ENCODE results near the gene PROSER2.
"Not testable (repeated sequence)": the region's sequence is repeated elsewhere in the genome, so short reads cannot be mapped to it uniquely, and the experiment has no call there.

PROSER2 gene

DNA sequence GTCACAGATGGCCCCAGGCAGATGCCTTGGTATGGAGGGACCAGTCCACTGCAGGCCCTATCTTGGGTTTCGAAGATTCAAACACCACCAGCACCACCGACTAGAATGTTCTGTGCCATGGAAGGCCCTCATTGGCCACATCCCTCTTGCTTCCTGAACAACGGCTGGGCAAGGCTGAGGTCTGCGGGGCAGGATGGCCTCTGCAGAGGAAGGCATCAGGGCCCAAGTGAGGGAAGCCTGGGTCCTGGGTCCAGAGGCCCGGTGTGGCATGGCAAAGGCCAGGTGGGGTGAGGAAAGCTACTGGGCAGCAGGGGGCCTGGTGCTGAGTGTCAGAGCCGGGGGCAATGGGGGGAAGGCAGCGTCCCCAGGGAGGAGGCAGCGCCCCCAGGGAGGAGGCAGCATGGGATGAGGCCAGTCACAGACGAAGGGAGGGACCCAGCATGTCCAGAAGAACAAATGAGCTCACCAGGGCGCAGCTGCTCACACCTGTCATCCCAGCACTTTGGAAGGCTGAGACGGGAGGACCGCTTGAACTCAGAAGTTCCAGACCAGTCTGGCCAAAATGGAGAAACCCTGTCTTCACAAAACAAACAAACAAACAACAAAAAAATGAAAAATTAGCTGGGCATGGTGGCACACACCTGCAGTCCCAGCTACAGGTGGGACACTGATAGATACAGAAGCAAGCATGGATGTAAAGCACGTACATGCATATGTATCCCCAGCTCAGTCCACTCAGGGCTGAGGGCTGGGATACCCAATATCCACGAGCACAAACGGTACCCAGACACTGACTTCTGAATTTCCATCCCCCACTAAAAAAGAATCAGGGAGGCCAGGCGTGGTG lies 64.4 kb downstream of the PROSER2 start:
- no peak for DNase-seq

DNA sequence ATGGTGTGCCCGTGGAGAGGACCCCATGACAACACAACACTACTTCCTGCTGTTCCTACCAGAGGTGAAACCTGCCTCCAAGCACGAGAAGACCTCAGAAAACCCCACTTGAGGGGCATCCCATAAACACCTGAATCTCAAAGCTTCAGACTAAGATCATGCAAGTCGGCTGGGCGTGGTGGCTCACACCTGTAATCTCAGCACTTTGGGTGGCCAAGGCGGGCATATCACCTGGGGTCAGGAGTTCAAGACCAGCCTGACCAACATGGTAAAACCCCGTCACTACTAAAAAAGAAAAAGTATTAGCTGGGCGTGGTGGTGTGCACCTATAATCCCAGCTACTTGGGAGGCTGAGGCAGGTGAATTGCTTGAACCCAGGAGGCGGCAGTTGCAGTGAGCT lies 66.1 kb downstream of the PROSER2 start:
- not testable (repeated sequence) for DNase-seq

DNA sequence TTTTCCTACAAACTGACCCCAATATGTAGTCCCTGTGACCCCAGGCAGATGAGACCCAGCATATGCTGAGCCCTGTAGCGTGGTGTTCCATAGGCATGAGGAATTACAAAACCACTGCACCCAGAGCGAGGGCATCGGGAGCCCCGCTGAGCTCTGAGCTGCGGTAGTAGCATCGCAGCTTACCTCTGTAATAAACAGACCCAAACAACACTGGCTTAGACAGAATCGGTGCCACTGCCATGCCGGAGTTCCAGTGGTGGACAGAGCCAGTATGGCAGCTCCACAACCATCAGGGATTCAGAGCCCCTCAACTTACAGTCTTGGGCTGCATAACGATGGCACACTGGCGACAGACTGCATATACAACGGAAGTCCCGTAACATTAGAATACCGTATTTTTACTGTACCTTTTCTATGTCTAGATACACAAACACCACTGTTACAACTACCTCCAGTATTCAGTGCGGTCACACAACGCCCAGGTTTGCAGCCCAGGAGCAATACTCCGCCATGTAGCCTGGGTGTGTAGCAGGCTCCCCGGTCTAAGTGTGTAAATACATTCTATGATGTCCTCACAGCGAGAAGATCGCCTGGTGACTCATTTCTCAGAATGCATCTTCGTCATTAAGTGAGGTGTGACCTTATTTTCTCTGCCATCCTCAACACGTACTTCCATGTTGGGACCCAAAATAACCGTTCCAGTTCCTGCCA lies 68.8 kb downstream of the PROSER2 start:
- no peak for DNase-seq

GRCh38 chr10:11893749-11894278 lies 70.7 kb downstream of the PROSER2 start:
- no peak for DNase-seq

- no peak for DNase-seq
Measured at GRCh38 chr10:11894381-11895107, 71.4 kb downstream of the PROSER2 start.

DNA sequence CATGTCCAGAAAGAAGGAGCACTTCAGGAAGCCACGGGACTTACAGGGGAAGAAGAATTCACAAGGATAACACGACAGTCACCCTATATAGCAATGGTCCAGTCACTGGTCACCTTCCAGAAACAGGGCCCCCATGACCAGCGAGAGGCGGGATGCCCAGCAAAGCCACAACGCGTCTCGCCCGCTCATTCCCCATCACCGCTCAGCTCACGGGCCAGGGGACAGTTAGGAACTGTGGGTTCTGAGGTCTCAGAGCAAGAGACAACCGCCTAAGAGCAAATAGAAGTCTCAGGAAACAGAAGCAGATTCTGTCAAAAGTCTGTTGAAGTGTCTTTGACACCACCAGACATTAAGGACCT lies 71.9 kb downstream of the PROSER2 start:
- no peak for DNase-seq

DNA sequence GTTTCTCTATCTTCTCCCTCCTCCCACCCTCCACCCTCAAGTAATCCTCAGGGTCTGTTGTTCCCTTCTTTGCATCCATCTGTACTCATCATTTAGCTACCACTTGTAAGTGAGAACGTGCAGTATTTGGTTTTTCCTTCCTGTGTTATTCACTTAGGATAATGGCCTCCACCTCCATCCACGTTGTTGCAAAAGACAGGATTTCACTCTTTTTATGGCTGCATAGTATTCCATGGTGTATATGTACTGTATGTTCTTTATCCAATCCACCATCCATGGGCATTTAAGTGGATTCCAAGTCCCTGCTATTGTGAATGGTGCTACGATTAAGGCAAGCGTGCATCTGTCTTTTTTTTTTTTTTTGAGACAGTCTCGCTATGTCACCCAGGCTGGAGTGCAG lies 72.4 kb downstream of the PROSER2 start:
- no peak for DNase-seq

GRCh38 chr10:11896549-11897200 lies 73.5 kb downstream of the PROSER2 start:
- no peak for DNase-seq

DNA sequence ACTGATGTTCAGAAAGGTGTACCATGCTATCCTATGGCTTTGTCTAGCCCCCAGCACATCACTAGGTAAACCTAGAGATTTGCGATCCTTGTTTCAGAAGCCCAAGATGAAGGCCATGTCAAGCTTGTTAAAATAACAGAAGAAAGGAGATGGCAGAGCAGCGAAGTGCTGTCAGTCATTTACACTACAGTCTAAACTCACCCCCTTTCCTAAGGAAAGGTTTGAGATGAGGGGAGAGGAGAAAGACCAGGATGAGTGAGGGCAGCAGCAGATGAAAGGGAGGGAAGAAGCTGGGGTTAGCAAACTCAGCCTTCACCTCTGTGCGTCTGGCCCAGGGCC lies 74.8 kb downstream of the PROSER2 start:
- no peak for DNase-seq

- DNase-seq, result peak in 1 of 2 experiments; percentile 31
Measured at GRCh38 chr10:11898372-11899066, 75.4 kb downstream of the PROSER2 start.

GRCh38 chr10:11899067-11899876 lies 76.1 kb downstream of the PROSER2 start:
- no peak for DNase-seq

GRCh38 chr10:11901036-11901301 lies 77.8 kb downstream of the PROSER2 start:
- DNase-seq, result no peak

GRCh38 chr10:11901454-11901832 lies 78.3 kb downstream of the PROSER2 start:
- no peak for DNase-seq

DNA sequence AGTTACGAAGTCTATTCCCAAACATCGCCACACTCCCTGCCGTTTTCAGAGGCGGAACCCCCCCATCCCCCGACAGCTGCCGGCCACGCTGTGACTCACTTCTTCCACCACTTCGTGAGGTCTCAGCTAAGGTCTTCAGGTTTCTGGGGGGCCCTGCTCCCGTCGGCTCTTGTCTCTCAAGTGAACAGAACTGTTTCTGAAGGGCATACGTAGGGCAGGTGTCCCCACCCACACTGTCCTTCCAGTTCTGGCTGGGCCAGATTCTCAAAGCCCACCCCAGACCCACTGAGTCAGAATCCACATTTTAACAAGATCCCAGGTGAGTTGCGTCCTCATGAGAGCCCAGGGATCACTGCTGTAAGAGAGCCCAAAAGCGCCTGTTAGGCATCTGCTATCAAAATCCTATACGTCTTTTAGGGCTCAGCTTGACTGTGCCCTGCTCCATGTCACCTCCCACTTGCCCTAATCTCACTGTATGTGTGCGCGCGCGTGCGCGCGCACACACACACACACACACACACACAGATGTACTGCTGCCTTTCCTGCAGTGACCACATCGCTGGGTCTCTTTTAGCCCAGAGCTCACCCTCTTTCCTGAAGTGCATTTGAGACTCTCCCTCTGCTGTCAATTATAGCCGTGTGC lies 78.8 kb downstream of the PROSER2 start:
- no peak for DNase-seq

DNA sequence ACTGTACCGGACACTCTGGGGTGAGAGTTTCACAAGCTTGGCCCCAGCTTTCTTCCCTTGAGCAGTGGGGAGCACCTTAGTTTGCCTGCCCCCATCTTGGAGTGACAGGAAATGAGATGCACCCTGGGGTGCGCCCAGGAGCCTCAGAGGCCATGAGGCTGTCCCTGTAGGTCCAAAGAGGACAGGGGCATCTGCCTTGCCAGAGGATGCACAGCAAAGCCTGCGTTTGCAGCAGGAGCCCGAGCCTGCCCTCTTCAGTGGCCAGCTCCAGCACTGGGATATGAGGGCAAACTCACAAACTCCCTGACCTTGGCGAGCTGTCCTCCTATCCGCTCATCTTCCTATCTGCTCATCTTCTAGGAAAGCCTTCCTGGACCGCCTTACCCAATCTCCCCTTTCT lies 79.5 kb downstream of the PROSER2 start:
- no peak for DNase-seq

GRCh38 chr10:11906714-11907113 lies 83.6 kb downstream of the PROSER2 start:
- no peak for DNase-seq

DNA sequence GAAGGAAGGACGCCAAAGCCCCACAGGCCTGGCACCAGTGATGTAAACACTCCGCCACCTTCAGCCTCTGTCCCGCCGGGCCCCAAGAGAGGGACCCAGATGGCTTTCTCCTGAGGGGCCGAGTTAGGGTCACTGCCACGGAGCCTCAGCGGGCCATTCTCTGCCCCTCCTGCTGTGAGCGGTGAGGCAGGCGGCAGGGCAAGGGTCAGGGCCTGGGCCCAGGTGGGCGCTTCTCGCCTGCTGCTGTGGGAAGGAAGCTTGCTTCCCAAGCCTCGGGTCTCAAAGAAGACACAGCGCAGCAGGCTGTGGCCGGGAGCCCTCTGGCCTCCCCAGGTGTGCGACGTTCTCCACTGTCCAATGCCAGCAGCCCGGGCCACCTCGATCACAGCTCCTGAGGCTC lies 84.8 kb downstream of the PROSER2 start:
- no peak for DNase-seq

GRCh38 chr10:11908536-11908935 lies 85.4 kb downstream of the PROSER2 start:
- DNase-seq, result no peak

DNA sequence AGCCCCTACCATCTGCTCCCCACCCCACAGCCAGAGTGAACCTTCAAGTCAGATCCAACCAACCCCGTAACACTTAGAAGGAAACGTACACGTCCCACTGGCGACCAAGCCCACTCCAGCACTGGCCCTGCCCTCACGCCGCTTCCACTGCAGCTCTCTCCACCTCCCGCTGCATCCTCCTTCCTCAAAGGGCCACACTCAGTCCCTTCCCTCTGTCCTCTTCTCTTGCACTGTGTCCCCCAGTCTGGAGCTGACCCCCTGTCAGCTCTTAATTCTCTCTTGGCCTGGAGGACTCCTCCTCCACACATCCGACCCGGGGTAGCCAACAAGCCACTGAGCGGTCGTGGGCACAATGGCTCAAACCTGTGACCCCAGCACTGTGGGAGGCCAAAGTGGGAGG lies 85.8 kb downstream of the PROSER2 start:
- DNase-seq, result no peak

GRCh38 chr10:11909618-11910017 lies 86.5 kb downstream of the PROSER2 start:
- DNase-seq, result no peak

GRCh38 chr10:11910102-11910501 lies 86.9 kb downstream of the PROSER2 start:
- DNase-seq, result no peak
